Activated CD8-positive, alpha-beta T cell treated with anti-CD3 and anti-CD28 coated beads for 36 hours (primary cell): ENCODE results near the gene CLCN3. TPM values are rescaled to one million over a fixed set of nuclear protein-coding genes. Genes with fewer than 3 reads are reported as not detected.

Experiments
- ATAC-seq: fragments of 200-7000 bp; cut with Tn5 transposase; one replicate; pipeline ENCODE4 v1.10.0; 2021; ENCODE audit warnings: mild to moderate bottlenecking, moderate library complexity
- CTCF ChIA-PET: fragments of 350-600 bp; sonication (Branson Sonifier 250); formaldehyde crosslinking; loops from one replicate; lab custom pipeline; 2021; ENCODE audit warnings: antibody characterized with exemption; lab: Charles Lee
- POLR2A ChIA-PET: fragments of 350-600 bp; sonication (Branson Sonifier 250); formaldehyde crosslinking; loops from one replicate; lab custom pipeline; 2021; ENCODE audit warnings: antibody characterized with exemption; lab: Charles Lee
- DNase-seq: peaks from one replicate; pipeline ENCODE4 v3.0.0-alpha.2; 2020
- H3K27ac Mint-ChIP-seq: one replicate; pipeline ENCODE4 v1.8.0; 2021; ENCODE audit warnings: mild to moderate bottlenecking, mixed read lengths
- H3K27me3 Mint-ChIP-seq: one replicate; pipeline ENCODE4 v1.8.0; 2021; ENCODE audit warnings: mixed read lengths
- H3K36me3 Mint-ChIP-seq: one replicate; pipeline ENCODE4 v1.8.0; 2021; ENCODE audit warnings: low read depth, mixed read lengths
- H3K4me1 Mint-ChIP-seq: one replicate; pipeline ENCODE4 v1.8.0; 2021; ENCODE audit warnings: low read depth, mixed read lengths
- H3K4me3 Mint-ChIP-seq: one replicate; pipeline ENCODE4 v1.8.0; 2021; ENCODE audit warnings: mild to moderate bottlenecking, moderate library complexity, mixed read lengths
- H3K9me3 Mint-ChIP-seq: one replicate; pipeline ENCODE4 v1.8.0; 2021; ENCODE audit warnings: mixed read lengths
- intact Hi-C: fragments of 100-400 bp; cut with micrococcal nuclease; formaldehyde crosslinking; loops from one replicate; pipeline ENCODE4 v1.10.0; 2022
- total RNA-seq, 2 experiments: library from RNA; stranded (reverse); gene quantifications; one replicate each; pipeline ENCODE4 v1.2.3, GENCODE V29; 2021
- TF ChIP-seq, protein P1 (sequence below): fragments of 200-600 bp; IDR thresholded peaks from one replicate; pipeline ENCODE4 v1.8.0; 2022; ENCODE audit warnings: antibody characterized with exemption, mild to moderate bottlenecking

The CLCN3 gene
- total RNA-seq, 2 experiments from 2014 or later, result 18.5 to 21.6 TPM

DNA sequence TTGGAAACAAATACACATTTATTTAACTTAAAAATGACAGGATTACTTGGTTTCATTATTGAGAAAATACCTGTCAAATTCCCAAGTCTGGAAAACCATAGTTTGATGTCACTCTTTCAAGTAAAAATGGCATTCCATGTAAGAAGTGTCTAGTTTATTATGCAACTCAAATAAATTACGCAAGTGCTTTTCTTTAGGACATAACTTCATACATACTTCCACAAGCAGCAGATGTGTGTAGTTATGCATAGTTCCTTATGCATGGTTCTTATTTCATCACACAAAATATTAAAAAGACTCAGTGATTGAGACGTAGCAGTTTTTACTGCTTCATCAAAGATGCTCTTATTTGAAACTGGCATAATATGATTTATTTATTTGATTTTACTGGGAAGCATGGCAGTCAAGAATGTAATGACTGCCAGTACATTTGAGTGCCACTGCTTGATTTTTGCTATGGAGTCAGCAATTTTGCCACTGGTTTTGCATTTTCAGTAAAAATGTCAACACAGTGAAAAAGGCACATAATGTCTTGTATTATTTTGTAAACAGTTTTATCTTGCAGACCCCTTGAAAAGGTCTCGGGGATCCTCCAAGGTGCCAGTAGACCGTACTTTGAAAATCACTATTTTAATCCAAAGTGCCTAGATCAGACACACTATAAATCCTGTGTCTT lies 62.1 kb downstream of the CLCN3 start:
- Mint-ChIP-seq H3K4me3 (no peak overlapping the region), H3K27ac (no peak overlapping the region), H3K9me3 (no peaks in the 10 kb centered on the region), H3K36me3 (peaks cover 25% of the 10 kb centered on the region), H3K4me1 (no peaks in the 10 kb centered on the region), H3K27me3 (no peaks in the 10 kb centered on the region)
- TF ChIP-seq, protein P1, sequence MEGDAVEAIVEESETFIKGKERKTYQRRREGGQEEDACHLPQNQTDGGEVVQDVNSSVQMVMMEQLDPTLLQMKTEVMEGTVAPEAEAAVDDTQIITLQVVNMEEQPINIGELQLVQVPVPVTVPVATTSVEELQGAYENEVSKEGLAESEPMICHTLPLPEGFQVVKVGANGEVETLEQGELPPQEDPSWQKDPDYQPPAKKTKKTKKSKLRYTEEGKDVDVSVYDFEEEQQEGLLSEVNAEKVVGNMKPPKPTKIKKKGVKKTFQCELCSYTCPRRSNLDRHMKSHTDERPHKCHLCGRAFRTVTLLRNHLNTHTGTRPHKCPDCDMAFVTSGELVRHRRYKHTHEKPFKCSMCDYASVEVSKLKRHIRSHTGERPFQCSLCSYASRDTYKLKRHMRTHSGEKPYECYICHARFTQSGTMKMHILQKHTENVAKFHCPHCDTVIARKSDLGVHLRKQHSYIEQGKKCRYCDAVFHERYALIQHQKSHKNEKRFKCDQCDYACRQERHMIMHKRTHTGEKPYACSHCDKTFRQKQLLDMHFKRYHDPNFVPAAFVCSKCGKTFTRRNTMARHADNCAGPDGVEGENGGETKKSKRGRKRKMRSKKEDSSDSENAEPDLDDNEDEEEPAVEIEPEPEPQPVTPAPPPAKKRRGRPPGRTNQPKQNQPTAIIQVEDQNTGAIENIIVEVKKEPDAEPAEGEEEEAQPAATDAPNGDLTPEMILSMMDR, result no peak
- POLR2A ChIA-PET, result no interaction called here
- intact Hi-C loops, result no loop called here
- DNase-seq, result no peak
- ATAC-seq, result no peak
- CTCF ChIA-PET, result interaction anchor here (1.4 kb wide), 1 partner anchor 15 kb away, joined by 4 read pairs; no protein-coding TSS in a partner anchor

DNA sequence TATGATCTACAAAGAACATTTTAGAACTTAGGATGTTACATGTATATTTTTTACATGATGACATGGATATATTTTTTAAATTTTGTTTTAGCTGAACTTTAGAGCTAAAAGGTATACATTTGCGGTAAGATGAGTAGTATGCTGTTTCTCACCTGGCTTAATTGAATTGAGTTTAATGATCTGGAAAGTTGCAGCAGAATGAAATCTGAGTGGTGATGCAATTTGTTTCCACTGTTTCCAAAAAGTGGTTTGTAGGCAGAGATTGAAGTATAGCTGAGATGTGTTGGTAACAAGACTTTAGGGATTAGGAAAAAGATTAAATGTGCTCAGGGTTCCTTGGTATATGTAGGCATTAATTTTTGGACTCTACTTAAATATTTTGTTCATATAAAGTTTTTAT lies 69.3 kb downstream of the CLCN3 start:
- intact Hi-C loops, result no loop called here
- Mint-ChIP-seq H3K27ac (no peak overlapping the region), H3K9me3 (no peaks in the 10 kb centered on the region), H3K36me3 (peaks cover 19% of the 10 kb centered on the region), H3K4me3 (no peak overlapping the region), H3K4me1 (peaks cover 7% of the 10 kb centered on the region), H3K27me3 (no peaks in the 10 kb centered on the region)
- ChIA-PET CTCF (interaction anchor here (1.0 kb wide), 1 partner anchor 121 kb away, joined by 3 read pairs; no protein-coding TSS in a partner anchor), POLR2A (no interaction called here)
- ATAC-seq (no peak), DNase-seq (no peak)
- TF ChIP-seq, protein P1, result no peak

DNA sequence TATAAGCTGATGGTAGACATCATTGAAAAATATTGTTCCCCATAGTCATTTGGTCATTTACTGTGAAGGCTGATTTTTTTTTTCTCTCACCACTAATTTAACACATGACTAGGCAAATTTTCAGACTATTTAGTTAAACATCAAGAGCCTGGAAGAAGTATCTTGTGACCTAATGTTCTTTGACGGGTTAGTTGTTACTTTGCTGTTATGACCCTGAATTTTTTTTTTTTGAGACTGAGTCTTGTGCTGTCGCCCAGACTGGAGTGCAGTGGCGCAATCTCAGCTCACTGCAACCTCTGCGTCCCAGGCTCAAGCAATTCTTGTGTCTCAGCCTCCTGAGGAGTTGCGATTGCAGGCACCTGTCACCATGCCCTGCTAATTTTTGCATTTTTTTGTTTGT lies 70.4 kb downstream of the CLCN3 start:
- DNase-seq, result no peak
- no peaks in the 10 kb centered on the region for H3K9me3 Mint-ChIP-seq

DNA sequence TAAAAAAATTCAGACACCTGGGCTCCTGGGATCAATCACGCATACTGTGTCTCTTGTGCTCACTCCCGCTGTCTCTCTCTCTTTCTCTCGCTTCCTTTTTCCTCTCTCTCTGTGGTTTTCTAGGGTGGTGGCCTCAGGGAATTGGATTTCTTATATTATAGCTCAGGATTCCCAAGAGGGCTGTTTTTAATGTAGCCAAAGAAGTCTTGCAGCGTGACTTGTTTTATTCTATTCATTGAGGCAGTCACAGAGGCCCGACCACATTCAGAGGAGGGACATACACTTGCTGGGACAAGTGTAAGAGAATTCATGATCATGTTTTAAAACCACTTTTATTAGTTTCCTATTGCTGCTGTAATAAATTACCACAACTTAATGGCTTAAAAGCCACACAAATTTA lies 78.0 kb downstream of the CLCN3 start:
- ChIA-PET CTCF (interaction anchor here (1.9 to 3.1 kb wide), 2 partner anchors 15 to 85 kb away, joined by 4 to 8 read pairs; partner anchors contain the start of gene NEK1), POLR2A (no interaction called here)
- Mint-ChIP-seq H3K27ac (no peak overlapping the region), H3K27me3 (no peaks in the 10 kb centered on the region), H3K4me1 (no peaks in the 10 kb centered on the region), H3K36me3 (peaks cover 24% of the 10 kb centered on the region), H3K9me3 (no peaks in the 10 kb centered on the region), H3K4me3 (no peak overlapping the region)
- TF ChIP-seq, protein P1, result no peak
- DNase-seq, result no peak
- intact Hi-C loops, result no loop called here
- no peak for ATAC-seq

More for the DNA sequence above, 70.4 kb downstream of the CLCN3 start:
- ATAC-seq, result no peak
- POLR2A ChIA-PET, result no interaction called here
- H3K36me3 Mint-ChIP-seq, result peaks cover 20% of the 10 kb centered on the region
- H3K4me1 Mint-ChIP-seq, result peaks cover 7% of the 10 kb centered on the region
- H3K27me3 Mint-ChIP-seq, result no peaks in the 10 kb centered on the region
- intact Hi-C loops, result no loop called here
- H3K27ac Mint-ChIP-seq, result no peak overlapping the region
- H3K4me3 Mint-ChIP-seq, result no peak overlapping the region
- TF ChIP-seq, protein P1, result no peak
- CTCF ChIA-PET, result no interaction called here

DNA sequence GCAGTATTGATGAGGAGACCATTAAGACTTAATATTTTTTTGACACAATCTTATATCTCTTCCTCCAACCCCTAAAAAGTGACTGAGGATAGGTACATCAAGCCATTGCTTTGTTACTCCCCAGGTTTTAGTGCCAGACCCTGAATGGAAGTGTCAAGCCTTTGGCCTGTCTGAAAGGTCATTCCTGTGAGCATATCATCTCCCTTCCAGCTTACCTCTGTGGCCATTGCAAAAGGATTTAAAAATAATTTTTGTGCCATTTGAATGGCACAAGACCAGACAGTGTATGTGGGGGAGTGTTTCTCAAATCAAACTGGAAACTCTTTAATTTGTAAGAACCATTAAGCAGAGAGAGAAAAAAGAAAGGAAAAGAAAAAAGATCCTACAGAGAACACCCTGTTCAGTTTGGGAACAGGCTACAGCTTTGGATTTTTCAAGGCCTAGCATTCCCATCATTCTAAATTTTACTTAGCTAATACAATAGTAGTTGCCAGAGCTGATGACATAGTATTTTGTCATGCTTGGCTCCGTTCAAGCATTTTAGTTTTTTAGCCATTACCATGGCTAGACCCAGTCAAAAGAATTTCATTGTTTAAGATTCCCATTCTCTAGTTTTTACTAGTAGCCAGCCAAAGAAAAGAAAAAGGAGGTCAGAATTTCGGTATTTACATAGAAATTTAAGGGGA lies 87.7 kb downstream of the CLCN3 start:
- TF ChIP-seq, protein P1, result no peak
- Mint-ChIP-seq H3K27ac (no peak overlapping the region), H3K36me3 (peaks cover 10% of the 10 kb centered on the region), H3K27me3 (no peaks in the 10 kb centered on the region), H3K9me3 (no peaks in the 10 kb centered on the region), H3K4me1 (no peaks in the 10 kb centered on the region), H3K4me3 (no peak overlapping the region)
- ChIA-PET CTCF (no interaction called here), POLR2A (interaction anchor here (0.9 kb wide), 1 partner anchor 88 kb away, joined by 3 read pairs; the partner anchor contains the start of gene CLCN3)
- intact Hi-C loops, result no loop called here
- DNase-seq, result no peak
- ATAC-seq, result no peak
